AG09309 (cell line): ENCODE results near the gene H6PD.

Experiments used
- DNase-seq: peaks from one replicate; pipeline ENCODE4 v3.0.0-alpha.2; 2010; ENCODE audit warnings: low read depth
- H3K4me3 ChIP-seq: 2 replicates; pipeline ENCODE4 v1.5.1; 2011; ENCODE audit warnings: mild to moderate bottlenecking, low read depth, low read length, moderate library complexity; ENCODE audit not compliant: control insufficient read depth
- TF ChIP-seq, protein P1 (sequence below): IDR thresholded peaks from 2 replicates; pipeline ENCODE4 v1.5.1; 2011; ENCODE audit warnings: mild to moderate bottlenecking, low read depth, low read length, inconsistent platforms; ENCODE audit not compliant: insufficient read depth, control insufficient read depth; ENCODE audit errors: missing control alignments

The H6PD gene

DNA sequence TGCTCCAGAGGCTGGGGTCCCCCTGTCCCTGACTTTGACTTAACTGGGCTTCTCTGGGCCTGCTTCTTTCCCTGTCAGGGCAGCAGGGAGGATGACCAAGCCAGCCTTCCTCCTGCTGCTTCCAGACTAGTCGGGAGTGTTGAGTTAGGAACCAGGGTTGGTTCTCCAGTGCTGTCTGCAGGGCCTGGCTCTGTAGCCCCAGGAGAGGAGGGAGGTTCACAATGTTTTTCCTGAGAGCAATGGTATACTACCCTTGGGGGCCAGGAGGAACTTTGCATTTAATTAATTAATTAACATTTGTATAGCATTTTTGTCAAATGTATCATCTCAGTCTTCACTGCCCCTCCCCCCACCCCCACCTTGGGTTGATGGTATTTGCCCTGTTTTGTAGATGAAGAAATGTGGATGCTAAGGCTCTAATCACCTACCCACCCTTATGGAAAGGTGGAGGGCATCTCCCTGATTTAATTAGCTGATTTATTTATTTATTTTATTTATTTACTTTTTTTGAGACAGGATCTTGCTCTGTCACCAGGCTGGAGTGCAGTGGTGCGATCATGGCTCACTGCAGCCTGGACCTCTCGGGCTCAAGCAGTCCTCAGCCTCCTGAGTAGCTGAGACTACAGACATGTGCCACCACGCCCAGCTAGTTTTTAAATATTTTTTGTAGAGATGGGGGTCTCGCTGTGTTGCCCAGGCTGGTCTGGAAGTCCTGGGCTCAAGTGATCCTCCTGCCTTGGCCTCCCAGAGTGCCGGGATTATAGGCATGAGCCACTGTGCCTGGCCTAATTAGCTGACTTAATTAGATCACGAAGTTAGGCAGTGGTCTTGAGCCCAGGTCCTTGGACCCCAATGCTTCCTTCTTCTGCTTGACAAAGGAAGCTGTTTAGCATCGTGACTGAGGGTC, 6.6 kb downstream of the H6PD start:
- no peak overlapping the region for H3K4me3 ChIP-seq
- DNase-seq, result no peak
- TF ChIP-seq, protein P1, sequence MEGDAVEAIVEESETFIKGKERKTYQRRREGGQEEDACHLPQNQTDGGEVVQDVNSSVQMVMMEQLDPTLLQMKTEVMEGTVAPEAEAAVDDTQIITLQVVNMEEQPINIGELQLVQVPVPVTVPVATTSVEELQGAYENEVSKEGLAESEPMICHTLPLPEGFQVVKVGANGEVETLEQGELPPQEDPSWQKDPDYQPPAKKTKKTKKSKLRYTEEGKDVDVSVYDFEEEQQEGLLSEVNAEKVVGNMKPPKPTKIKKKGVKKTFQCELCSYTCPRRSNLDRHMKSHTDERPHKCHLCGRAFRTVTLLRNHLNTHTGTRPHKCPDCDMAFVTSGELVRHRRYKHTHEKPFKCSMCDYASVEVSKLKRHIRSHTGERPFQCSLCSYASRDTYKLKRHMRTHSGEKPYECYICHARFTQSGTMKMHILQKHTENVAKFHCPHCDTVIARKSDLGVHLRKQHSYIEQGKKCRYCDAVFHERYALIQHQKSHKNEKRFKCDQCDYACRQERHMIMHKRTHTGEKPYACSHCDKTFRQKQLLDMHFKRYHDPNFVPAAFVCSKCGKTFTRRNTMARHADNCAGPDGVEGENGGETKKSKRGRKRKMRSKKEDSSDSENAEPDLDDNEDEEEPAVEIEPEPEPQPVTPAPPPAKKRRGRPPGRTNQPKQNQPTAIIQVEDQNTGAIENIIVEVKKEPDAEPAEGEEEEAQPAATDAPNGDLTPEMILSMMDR, result no peak

DNA sequence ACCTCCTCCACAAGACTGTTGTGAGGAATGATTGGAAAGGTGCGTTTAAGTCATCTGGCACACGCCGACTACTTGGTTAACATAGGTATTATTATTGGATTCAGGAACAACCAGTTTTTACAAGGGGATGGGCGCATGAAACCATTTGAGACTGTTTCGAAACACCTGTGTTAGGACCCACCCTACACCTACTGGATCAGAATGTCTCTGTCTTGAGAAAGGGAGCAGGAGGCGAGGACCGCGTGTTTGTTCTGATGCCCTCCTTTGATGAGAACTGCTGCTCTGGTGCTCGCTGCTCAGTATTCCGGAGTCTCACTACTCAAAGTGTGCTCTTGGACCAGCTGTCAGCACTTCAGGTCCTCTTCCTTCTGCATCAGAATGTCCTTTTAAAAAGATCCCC, 7.3 kb downstream of the H6PD start:
- no peak for DNase-seq
- TF ChIP-seq, protein P1, result no peak
- no peak overlapping the region for H3K4me3 ChIP-seq

DNA sequence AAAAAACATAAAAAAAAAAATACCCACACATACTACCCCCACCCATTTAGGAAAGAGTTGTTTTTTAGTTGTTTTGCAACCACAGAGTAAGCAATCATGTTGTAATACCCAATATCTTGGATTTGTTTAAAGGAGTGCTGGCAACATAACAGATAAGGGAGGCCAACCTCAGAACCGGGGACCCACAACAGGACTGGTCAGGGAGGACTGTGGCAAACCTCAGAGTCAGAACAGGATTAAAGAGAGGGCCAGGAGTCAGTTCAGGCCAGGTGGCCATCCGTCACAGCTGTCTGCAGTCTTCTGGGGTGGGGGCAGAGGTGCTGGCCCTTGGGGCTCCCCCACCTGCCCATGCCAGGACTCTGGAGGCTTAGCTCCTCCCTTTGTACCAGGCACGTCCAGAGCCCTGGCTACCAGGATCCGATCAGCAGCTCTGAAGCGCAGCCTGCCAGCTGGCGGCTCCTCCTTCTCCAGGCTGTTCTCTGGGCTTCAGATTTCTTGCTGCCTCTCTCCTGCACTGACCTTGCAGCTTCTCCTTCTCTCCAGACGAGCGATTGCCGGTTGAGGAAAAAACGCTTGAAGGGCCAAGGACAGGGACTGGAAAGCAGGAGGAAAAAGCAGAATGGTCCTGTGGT, 7.9 kb downstream of the H6PD start:
- TF ChIP-seq, protein P1, result no peak
- DNase-seq, result no peak
- H3K4me3 ChIP-seq, result no peak overlapping the region

DNA sequence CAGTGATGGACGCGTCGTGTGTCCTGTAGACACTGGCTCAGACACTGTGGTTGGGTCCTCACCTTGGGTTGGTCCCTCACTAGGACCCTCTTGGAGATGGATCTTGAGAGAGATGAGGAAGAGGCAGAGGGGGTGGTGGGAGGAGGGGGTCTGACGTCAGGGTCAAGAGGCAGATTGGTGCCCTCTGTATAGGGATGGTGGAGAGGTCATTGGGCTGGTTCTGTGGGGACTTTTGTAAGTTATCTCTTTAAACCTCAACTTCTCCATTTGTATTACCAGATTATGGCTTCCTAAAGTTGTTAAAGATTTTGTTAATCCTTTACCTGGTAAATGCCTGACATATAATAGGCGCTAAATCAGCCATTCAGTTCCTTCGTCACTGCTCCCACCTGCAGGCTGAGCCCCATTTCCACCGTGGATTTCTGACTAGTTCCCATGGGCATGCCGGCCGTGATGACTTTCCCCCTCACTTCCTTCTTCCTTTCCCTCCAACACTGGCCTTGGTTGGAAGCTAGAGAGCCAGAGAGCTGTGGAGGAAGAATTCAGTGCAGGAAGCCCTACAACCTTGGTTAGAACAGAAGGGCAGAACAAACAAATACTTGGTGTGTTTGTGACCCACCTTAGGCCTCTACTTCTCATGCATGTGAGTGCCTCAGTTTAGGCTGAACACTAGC, 8.6 kb downstream of the H6PD start:
- DNase-seq, result no peak
- TF ChIP-seq, protein P1, result no peak
- no peak overlapping the region for H3K4me3 ChIP-seq

DNA sequence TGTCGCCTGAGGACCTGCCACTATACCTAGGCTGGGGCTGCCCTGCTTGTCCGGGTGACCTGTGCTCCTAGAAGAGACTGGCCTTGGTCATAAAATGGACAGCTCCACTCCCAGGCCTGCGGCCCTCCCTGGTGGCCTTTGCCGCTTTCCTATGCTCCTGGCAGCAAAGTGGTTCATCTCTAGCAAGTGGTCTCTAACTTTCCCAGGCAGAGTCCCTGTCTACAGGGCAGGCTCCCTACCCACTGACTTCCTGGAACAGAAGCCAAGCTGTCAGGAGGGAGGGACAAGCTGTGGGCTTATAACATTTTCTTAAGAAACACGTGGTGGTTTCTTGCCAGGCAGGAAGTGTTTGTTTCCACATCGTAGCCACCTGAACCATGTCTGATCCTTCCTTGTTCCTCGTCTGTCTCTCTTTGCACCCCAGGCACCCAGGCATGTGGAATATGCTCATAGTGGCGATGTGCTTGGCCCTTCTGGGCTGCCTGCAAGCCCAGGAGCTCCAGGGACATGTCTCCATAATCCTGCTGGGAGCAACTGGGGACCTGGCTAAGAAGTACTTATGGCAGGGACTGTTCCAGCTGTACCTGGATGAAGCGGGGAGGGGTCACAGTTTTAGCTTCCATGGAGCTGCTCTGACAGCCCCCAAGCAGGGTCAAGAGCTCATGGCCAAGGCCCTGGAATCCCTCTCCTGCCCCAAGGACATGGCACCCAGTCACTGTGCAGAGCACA, 10.1 kb downstream of the H6PD start:
- TF ChIP-seq, protein P1, result no peak
- DNase-seq, result no peak
- H3K4me3 ChIP-seq, result no peak overlapping the region

DNA sequence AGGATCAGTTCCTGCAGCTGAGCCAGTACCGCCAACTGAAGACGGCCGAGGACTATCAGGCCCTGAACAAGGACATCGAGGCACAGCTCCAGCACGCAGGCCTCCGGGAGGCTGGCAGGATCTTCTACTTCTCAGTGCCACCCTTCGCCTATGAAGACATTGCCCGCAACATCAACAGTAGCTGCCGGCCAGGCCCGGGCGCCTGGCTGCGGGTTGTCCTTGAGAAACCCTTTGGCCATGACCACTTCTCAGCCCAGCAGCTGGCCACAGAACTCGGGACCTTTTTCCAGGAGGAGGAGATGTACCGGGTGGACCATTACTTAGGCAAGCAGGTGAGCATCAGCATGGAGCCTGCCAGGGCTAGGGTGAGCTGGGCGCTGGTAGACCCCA, 10.7 kb downstream of the H6PD start:
- no peak for DNase-seq
- H3K4me3 ChIP-seq, result no peak overlapping the region
- TF ChIP-seq, protein P1, result no peak
